GM12892 (cell line): ENCODE data around the gene GAB1.

ENCODE experiments used
- POLR2AphosphoS5 ChIP-seq: IDR thresholded peaks from 2 replicates; pipeline ENCODE4 v1.6.1; 2011; ENCODE audit warnings: low read depth, low read length, control low read depth
- TAF1 ChIP-seq: IDR thresholded peaks from 2 replicates; pipeline ENCODE4 v1.6.1; 2011; ENCODE audit warnings: low read depth, mild to moderate bottlenecking, control low read depth, low read length, borderline replicate concordance

DNA sequence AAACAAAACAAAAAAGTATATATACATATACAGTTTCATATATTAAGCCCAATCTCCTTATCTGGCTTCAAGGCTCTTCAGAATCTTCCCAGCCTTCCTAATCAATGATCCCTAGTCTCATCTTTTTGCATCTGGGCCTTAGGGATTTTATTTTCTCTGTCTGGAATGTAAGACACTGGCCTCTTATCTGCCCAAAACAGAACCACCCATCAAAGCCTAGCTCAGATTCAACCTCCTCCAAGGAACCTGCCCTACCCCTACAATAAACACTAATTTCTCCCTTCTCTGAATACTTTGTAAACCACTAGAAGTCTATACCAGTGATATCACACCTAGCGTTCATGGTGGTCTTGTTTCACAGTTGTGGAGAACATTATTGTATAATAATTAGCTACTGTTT is 23.2 kb upstream of the GAB1 start:
- TF ChIP-seq POLR2AphosphoS5 (no peak), TAF1 (no peak)
